ENCODE results near the gene RALB.

- TF ChIP-seq, protein P1, sequence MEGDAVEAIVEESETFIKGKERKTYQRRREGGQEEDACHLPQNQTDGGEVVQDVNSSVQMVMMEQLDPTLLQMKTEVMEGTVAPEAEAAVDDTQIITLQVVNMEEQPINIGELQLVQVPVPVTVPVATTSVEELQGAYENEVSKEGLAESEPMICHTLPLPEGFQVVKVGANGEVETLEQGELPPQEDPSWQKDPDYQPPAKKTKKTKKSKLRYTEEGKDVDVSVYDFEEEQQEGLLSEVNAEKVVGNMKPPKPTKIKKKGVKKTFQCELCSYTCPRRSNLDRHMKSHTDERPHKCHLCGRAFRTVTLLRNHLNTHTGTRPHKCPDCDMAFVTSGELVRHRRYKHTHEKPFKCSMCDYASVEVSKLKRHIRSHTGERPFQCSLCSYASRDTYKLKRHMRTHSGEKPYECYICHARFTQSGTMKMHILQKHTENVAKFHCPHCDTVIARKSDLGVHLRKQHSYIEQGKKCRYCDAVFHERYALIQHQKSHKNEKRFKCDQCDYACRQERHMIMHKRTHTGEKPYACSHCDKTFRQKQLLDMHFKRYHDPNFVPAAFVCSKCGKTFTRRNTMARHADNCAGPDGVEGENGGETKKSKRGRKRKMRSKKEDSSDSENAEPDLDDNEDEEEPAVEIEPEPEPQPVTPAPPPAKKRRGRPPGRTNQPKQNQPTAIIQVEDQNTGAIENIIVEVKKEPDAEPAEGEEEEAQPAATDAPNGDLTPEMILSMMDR (IDR thresholded peaks at IDR 0.05): no peak
- no peak for TF ChIP-seq POLR2A (IDR thresholded peaks at IDR 0.05)
Observed at GRCh38 chr2:120256651-120257000, 4.0 kb downstream of the RALB start.

Data from upper lobe of left lung (tissue), 4 donors.